CD4-positive, alpha-beta T cell treated with Interleukin-2 at 100 ng/mL for 4 hours (primary cell): ENCODE data around the gene FOXA3.
A peak's percentile ranks its signal among the peaks of the same experiment; 100 is the strongest.
"Not testable (repeated sequence)": the region's sequence is repeated elsewhere in the genome, so short reads cannot be mapped to it uniquely, and the experiment has no call there.

Experiments
- DNase-seq: peaks from one replicate; pipeline ENCODE4 v3.0.0-alpha.2; 2020; ENCODE audit warnings: low spot score

FOXA3 gene

GRCh38 chr19:45890877-45891276 is 26.8 kb downstream of the FOXA3 start:
- no peak for DNase-seq

DNA sequence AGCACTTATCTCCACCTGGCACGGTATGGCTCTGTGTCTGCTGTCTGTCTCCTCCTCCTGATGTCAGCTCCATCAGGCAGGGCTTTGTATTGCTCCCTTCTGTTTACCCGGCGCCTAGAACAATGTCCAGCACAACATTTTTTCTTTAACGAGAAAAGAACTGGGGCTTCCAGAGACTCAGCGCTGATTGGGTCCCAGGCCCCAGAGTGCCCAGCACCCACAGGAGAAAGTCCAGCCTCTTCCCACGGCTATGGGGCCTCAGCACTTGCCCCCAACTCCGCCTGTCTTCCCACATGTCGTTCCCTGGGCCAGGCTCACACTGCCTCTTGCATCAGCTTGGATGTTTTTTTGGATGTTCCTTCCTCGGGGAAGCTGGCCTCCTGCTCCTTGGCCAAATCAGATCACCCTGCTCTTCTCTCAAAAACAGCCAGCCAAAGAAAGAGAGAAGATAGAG is 31.4 kb downstream of the FOXA3 start:
- no peak for DNase-seq

GRCh38 chr19:45895983-45896599 is 32.0 kb downstream of the FOXA3 start:
- DNase-seq, result not testable (repeated sequence)

DNA sequence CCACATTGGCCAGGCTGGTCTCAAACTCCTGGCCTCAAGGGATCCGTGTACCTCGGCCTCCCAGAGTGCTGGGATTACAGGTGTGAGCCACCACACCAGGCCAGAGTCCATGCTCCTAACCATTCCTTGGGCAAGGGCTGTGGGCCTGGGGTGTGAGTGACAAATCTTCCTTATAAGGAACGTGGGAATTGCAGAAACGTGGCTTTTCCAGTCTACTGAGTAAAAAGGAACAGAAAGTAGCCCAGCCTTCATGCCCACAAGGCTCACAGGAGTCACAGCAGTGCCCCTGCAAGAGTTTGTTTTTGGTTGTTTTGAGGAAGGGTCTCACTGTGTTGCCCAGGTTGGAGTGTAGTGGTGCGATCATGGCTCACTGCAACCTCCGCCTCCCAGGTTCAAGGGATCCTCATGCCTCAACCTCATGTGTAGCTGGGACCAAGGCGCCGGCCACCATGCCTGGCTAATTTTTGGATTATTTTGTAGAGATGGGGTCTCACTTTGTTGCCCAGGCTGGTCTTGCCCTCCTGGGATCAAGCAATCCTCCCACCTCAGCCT is 33.2 kb downstream of the FOXA3 start:
- DNase-seq, result no peak

DNA sequence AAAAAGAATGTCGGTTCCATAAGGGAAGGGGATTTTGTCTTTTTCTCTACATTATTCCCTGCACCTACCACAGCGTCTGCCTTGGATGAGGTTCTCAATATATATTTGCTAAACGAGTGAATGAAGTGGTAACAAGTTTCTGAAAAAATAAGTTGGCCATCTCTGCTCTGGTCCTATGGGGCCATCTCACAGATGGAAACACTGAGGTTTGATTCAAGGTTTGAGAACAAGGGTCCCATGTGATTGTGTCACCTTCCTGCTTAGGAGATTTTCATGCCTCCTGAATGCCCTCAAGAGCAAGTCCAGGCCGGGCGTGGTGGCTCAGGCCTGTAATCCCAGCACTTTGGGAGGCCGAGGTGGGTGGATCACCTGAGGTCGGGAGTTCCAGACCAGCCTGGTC is 35.1 kb downstream of the FOXA3 start:
- no peak for DNase-seq

GRCh38 chr19:45899919-45900589 is 35.9 kb downstream of the FOXA3 start:
- DNase-seq, result no peak

- DNase-seq, result no peak
Measured at GRCh38 chr19:45900738-45901431, 36.8 kb downstream of the FOXA3 start.

DNA sequence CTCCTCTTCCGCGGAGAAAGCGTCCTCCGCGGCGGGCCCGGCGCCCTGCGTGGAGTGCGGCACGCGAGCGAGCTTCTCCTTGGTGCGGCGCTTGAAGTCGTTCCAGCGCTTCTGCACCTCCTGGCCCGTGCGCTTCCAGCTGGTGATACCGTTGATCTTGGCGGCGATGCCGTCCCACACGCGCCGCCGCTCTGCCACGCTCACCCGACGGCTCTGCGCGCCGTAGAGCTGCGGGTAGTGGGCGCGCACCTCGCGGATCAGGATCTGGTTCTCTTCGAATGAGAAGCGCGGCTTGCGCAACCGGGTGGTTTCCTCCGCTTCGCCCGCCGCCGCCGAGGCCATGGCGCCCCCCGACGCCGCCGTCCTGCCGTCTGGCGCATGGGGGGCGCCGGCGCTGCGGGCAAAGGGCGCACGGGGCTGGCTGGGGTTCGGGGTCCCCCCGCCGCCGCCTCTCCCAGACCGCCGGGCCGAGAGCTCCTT is 37.3 kb downstream of the FOXA3 start:
- no peak for DNase-seq

- DNase-seq, result no peak
Measured at GRCh38 chr19:45901912-45902650, 38.0 kb downstream of the FOXA3 start, which contains the start of gene MYPOP. Gene MYPOP, minus strand, starts transcription at chr19:45902613. Its CDS starts 840 bp downstream, at chr19:45901773.

- peak; percentile 99 for DNase-seq
Measured at GRCh38 chr19:45902651-45903625, 38.8 kb downstream of the FOXA3 start.

DNA sequence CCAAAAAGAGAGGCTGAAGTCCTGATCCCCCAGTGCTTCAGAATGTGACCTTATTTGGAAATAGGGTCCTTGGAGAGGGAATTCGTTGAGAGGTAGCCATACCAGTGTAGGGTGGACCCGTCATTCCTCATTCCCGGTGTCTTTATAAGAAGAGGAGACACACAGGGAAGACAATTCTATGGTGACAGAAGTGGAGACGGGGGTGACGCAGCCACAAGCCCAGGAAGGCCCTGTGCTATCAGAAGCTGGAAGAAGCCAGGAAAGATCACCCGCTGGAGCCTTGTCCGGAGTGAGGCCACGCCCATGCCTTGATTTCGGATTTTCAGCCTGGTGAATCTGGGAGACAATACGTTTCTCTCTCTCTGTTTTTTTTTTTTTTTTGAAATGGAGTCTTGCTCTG is 40.9 kb downstream of the FOXA3 start:
- DNase-seq, result no peak

DNA sequence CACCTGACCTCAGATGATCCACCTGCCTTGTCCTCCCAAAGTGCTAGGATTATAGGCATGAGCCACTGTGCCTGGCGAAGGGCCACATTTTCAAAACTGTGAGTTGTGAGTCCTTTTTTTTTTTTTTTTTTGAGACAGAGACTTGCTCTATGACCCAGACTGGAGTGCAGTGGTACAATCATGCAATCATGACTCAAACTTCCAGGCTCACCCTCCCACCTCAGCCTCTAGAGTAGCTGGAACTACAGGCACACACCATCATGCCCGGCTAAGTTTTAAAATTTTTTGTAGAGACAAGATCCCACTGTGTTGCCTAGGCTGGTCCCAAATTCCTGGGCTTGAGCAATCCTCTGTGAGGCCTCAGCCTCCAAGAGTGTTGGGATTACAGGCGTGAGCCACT is 42.1 kb downstream of the FOXA3 start:
- DNase-seq, result no peak

GRCh38 chr19:45908956-45909355 is 44.8 kb downstream of the FOXA3 start:
- DNase-seq, result no peak

DNA sequence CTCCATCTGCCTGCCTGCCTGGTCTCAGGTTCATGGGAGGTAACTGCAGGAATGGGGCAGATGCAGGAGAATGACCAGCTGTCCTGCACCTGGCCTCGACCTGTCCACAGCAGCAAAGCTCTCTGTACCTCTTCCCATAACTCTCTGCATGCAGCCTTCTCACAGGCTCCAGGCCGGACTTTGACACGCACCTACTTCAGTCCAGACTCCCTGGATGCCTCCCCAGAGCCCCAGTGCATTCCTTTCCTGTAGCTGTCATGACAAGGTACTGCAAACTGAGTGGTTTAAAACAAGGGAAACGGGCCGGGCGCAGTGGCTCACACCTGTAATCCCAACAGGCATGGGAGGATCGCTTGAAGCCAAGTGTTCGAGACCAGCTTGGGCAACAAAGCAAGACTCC is 47.2 kb downstream of the FOXA3 start:
- DNase-seq, result no peak

- DNase-seq, result no peak
Measured at GRCh38 chr19:45913874-45914830, 50.0 kb downstream of the FOXA3 start, which contains the start of gene NANOS2. Gene NANOS2, minus strand, starts transcription at chr19:45914778. Its CDS starts 85 bp downstream, at chr19:45914693.

DNA sequence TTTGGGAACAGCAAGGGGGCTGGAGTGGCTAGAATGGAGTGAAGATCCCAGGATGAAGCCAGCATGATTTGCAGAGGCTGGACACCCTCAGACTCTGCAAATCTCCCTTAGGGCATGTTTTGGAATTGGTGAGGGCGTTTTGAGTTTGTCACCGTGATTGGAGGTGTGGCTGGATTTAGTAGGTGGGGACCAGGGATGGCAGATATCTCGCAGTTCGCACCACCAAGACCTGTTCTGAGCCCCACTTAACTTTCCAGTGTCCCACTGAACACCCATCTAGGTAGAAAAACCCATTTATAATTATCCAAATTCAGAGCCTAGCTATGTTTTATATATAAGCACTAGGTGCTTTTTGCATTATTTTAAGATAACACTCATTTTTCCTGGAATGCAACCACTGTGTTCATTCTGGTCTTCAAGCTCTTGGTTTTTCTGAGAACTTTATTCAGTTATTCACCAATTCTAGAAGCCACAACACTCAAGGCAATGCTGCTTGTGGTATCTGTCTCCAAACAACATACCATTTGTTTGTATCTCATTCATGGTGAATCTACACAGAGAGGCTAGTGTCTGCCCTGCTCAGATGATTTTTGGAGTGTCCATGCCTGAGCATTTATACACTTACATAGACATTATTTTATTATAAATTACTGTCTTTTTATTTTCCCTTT is 53.4 kb downstream of the FOXA3 start:
- DNase-seq, result no peak

- no peak for DNase-seq
Measured at GRCh38 chr19:45918721-45919120, 54.6 kb downstream of the FOXA3 start.

DNA sequence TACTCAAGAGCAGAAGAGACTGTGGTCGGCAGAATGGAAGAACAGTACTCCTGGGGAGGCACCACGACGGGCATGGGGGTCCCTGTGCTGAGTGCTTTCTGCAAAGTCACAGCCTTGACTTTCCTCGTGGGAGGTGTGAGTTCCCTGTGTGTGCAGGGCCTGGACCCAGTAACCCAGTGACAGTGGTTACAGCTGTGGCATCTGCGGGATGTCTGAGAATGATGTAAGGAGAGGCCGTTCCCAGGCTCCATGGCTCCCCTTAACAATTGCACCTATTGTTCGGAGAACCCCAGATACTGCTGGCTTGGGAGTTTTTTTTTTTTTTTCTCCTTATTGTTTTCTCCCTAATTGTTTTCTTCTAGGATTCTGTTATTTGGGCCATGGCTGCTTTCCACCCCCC is 55.6 kb downstream of the FOXA3 start:
- DNase-seq, result no peak

GRCh38 chr19:45920458-45920857 is 56.3 kb downstream of the FOXA3 start:
- DNase-seq, result no peak
